Measurements from ENCODE around the gene USP34. TPM values are rescaled to one million over a fixed set of nuclear protein-coding genes. Genes with fewer than 3 reads are reported as not detected.

USP34 gene
- total and polyA plus RNA-seq, 2 of the 4 experiments (the other 2 are of a cell fraction) = 34.7 to 128 TPM

GRCh38 chr2:61410185-61410584 lies 60.7 kb downstream of the USP34 start:
- no peak overlapping the region for H2BK5ac ChIP-seq (ENCODE audit: low read depth, low read length, poor library complexity, severe bottlenecking)
- H3K18ac ChIP-seq (ENCODE audit: low read depth, low read length) = no peak overlapping the region
- in situ Hi-C loops (cut with MboI; ENCODE audit: low sequenced_read_pairs) = no loop called here
- no peaks in the 10 kb centered on the region for H3K9me3 ChIP-seq (ENCODE audit: control insufficient read depth, insufficient read depth, low read length)
- H4K8ac ChIP-seq (ENCODE audit: low read depth in 2 of 2, low read length in 2 of 2) = no peak overlapping the region
- H4K91ac ChIP-seq (ENCODE audit: insufficient read depth, low read depth, low read length) = no peak overlapping the region
- no CpG with 5 or more reads among the region's 3 CpGs for WGBS, 2 experiments (ENCODE audit: extremely low coverage in 2 of 2, insufficient read length in 1 of 2)
- peaks cover 2% of the 10 kb centered on the region for H3K36me3 ChIP-seq (ENCODE audit: control insufficient read depth, insufficient read depth, low read length)
- 0 out of 2 replicates have a peak, but pooled peaks cover 6% of the 10 kb centered on the region for H3K9me1 ChIP-seq (ENCODE audit: insufficient read depth, low read length)
- ATAC-seq (ENCODE audit: low read depth) (no peak), DNase-seq (no peak)
- intact Hi-C loops (cut with micrococcal nuclease) = no loop called here
- no peak overlapping the region for H3K56ac ChIP-seq (ENCODE audit: extremely low read depth, insufficient read depth, low read length)
- dilution Hi-C loops (cut with HindIII; ENCODE audit: low sequenced_read_pairs, unreplicated experiment) = no loop called here
- H3K9ac ChIP-seq (ENCODE audit: low read depth, low read length) = no peak overlapping the region
- H2BK120ac ChIP-seq (ENCODE audit: low read depth, low read length) = no peak overlapping the region
- H2BK15ac ChIP-seq (ENCODE audit: low read depth, low read length) = no peak overlapping the region
- TF ChIP-seq CTCF (conservative IDR thresholded peaks at IDR 0.05; ENCODE audit: low read depth, low read length) (no peak), FOS (IDR thresholded peaks at IDR 0.05; ENCODE audit: low read depth, low read length) (no peak), MAZ (IDR thresholded peaks at IDR 0.05; ENCODE audit: borderline replicate concordance, low read depth, low read length) (no peak), CEBPB (IDR thresholded peaks at IDR 0.05; ENCODE audit: low read depth, low read length) (no peak), USF2 (IDR thresholded peaks at IDR 0.05; ENCODE audit: low read depth, low read length) (no peak), BHLHE40 (IDR thresholded peaks at IDR 0.05; ENCODE audit: low read depth, low read length) (no peak)
- H2AFZ ChIP-seq (replicated peaks; ENCODE audit: low read length, poor library complexity) = no peak overlapping the region
- CTCF ChIA-PET = no interaction called here
- H3K79me1 ChIP-seq (ENCODE audit: low read depth in 1 of 2, low read length in 2 of 2) = peaks cover 27 to 60% of the 10 kb centered on the region in 2 experiments
- no peaks in the 10 kb centered on the region for H3K4me1 ChIP-seq (ENCODE audit: control insufficient read depth, insufficient read depth, low read length)
- POLR2A ChIA-PET (ENCODE audit: unreplicated experiment) = no interaction called here
- H4K20me1 ChIP-seq (ENCODE audit: insufficient read depth, low read length) = peaks cover 9% of the 10 kb centered on the region
- no peak overlapping the region for H3K27ac ChIP-seq (ENCODE audit: insufficient read depth, low read length)
- H3K4ac ChIP-seq (ENCODE audit: low read depth, low read length) = no peak overlapping the region
- no peaks in the 10 kb centered on the region for H3K27me3 ChIP-seq (ENCODE audit: control insufficient read depth, insufficient read depth, low read length)
- H2AK9ac ChIP-seq (replicated peaks; ENCODE audit: low read depth, low read length, poor library complexity) = no peak overlapping the region
- H3K4me3 ChIP-seq (ENCODE audit: insufficient read depth, low read depth, low read length) = no peak overlapping the region
- no peak overlapping the region for H3K4me2 ChIP-seq (ENCODE audit: low read depth, low read length)
- no peak overlapping the region for H3K23ac ChIP-seq (ENCODE audit: low read depth, low read length)
- no peak overlapping the region for H2AK5ac ChIP-seq (ENCODE audit: low read depth, low read length)
- BruUV-seq (replicated peaks) = no TSS peak
- H3K14ac ChIP-seq (replicated peaks; ENCODE audit: low read depth, low read length) = no peak overlapping the region
- H4K5ac ChIP-seq (ENCODE audit: low read depth, low read length) = no peak overlapping the region
- no peak overlapping the region for H2BK20ac ChIP-seq (ENCODE audit: low read depth, low read length)

Measured in IMR-90 (cell line).